ENCODE data around the gene XRCC2. TPM values are rescaled to one million over a fixed set of nuclear protein-coding genes. Genes with fewer than 3 reads are reported as not detected.

XRCC2 gene
- total and polyA plus RNA-seq, 2 of the 8 experiments (the other 6 are each of a cell fraction or from before 2014, with no cell fraction given) = 14.6 to 34.0 TPM

DNA sequence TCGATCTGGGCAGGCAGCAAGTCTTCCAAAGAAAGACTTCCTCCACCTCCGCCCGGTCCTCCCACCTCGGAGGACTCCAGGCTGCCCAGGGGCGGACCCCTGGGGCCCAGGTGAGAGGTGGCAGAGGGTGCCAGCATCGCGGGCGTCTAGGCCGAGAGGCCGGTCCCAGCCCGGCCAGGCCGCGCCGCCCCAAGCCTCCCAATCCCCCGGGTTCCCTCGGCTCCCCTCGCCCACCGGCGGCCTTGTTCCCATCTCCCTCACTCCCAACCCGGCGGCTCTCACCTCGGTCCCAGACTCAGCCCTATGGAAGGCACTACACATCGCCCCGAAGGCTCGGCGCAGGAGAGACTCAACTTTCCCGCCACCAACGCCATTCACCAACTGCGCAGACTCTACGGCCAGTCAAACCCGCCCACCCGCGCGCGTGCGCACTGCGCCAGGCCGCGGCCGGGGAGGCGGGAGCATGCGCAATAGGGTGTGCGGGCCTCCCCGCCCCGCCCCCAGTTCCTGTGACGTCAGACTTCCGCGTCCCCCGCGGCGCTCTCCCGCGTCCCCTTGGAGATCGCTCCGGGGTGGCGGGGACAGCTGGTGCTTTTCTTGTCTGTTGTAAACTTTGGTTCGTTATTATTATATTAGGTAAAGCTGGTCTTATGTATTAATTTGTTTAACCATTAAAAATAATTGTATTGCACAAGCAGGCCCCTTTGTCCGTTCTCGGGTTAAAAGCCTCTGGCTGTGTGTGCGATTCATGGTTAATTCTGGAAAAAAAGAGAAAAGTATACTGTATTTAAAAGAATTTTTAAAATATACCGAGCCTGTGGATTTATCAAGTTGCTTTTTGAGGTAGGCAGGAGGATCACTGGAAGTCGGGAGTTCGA is at the start of gene XRCC2 (continued):
- TF ChIP-seq, protein P1, sequence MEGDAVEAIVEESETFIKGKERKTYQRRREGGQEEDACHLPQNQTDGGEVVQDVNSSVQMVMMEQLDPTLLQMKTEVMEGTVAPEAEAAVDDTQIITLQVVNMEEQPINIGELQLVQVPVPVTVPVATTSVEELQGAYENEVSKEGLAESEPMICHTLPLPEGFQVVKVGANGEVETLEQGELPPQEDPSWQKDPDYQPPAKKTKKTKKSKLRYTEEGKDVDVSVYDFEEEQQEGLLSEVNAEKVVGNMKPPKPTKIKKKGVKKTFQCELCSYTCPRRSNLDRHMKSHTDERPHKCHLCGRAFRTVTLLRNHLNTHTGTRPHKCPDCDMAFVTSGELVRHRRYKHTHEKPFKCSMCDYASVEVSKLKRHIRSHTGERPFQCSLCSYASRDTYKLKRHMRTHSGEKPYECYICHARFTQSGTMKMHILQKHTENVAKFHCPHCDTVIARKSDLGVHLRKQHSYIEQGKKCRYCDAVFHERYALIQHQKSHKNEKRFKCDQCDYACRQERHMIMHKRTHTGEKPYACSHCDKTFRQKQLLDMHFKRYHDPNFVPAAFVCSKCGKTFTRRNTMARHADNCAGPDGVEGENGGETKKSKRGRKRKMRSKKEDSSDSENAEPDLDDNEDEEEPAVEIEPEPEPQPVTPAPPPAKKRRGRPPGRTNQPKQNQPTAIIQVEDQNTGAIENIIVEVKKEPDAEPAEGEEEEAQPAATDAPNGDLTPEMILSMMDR (IDR thresholded peaks at IDR 0.05; ENCODE audit: control extremely low read depth in 1 of 3, insufficient read depth in 1 of 3, low read depth in 1 of 3, low read length in 3 of 3) = no peak
- no peak for TF ChIP-seq POU5F1 (IDR thresholded peaks at IDR 0.05; ENCODE audit: low read depth, low read length)
- no peak for TF ChIP-seq CTBP2 (IDR thresholded peaks at IDR 0.05; ENCODE audit: borderline replicate concordance, insufficient read depth, insufficient read length, low read length)
- TF ChIP-seq SAP30 (IDR thresholded peaks at IDR 0.05; ENCODE audit: insufficient read depth, insufficient replicate concordance, low read length) = no peak
- TF ChIP-seq, protein P2, sequence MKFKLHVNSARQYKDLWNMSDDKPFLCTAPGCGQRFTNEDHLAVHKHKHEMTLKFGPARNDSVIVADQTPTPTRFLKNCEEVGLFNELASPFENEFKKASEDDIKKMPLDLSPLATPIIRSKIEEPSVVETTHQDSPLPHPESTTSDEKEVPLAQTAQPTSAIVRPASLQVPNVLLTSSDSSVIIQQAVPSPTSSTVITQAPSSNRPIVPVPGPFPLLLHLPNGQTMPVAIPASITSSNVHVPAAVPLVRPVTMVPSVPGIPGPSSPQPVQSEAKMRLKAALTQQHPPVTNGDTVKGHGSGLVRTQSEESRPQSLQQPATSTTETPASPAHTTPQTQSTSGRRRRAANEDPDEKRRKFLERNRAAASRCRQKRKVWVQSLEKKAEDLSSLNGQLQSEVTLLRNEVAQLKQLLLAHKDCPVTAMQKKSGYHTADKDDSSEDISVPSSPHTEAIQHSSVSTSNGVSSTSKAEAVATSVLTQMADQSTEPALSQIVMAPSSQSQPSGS (IDR thresholded peaks at IDR 0.05; ENCODE audit: low read length) = peak; percentile 33; the same call in 1 of the 2 replicates
- TF ChIP-seq HDAC2 (IDR thresholded peaks at IDR 0.05; ENCODE audit: borderline replicate concordance in 1 of 2, low read depth in 2 of 2, low read length in 2 of 2) = peak; percentile 41 to 48; a peak in 1 of 4 replicates
- peak; percentile 99 for TF ChIP-seq NRF1 (IDR thresholded peaks at IDR 0.05; ENCODE audit: low read depth, low read length)
- TF ChIP-seq ASH2L (IDR thresholded peaks at IDR 0.05; ENCODE audit: low read length) = peak; percentile 56
- TF ChIP-seq EZH2 (IDR thresholded peaks at IDR 0.05; ENCODE audit: low read depth, low read length, severe bottlenecking) = no peak
- TF ChIP-seq JUN (IDR thresholded peaks at IDR 0.05; ENCODE audit: low read depth, low read length) = no peak
- no peak for TF ChIP-seq RNF2 (IDR thresholded peaks at IDR 0.05; ENCODE audit: borderline replicate concordance, low read depth, low read length, missing control alignments, poor library complexity, severe bottlenecking)
- peak; percentile 46; the same call in 1 of the 2 replicates for TF ChIP-seq RBBP5 (IDR thresholded peaks at IDR 0.05; ENCODE audit: borderline replicate concordance, low read depth, low read length)
- TF ChIP-seq POLR2AphosphoS5 (IDR thresholded peaks at IDR 0.05; ENCODE audit: low read depth, low read length) = peak; percentile 94
- no peak for TF ChIP-seq CBX5 (IDR thresholded peaks at IDR 0.05; ENCODE audit: low read depth, low read length)
- TF ChIP-seq KDM1A (IDR thresholded peaks at IDR 0.05; ENCODE audit: borderline replicate concordance, low read length) = no peak
- no peak for TF ChIP-seq SIX5 (IDR thresholded peaks at IDR 0.05; ENCODE audit: low read depth, low read length)
- no peak for TF ChIP-seq MAFK (IDR thresholded peaks at IDR 0.05; ENCODE audit: low read depth, low read length)
- TF ChIP-seq SUZ12 (IDR thresholded peaks at IDR 0.05; ENCODE audit: low read length) = no peak

Measured in H1 (cell line).